Gastrocnemius medialis (tissue), 4 donors: ENCODE data around the gene LIAS. TPM values are rescaled to one million over a fixed set of nuclear protein-coding genes. Genes with fewer than 3 reads are reported as not detected.
"Not testable (repeated sequence)": the region's sequence is repeated elsewhere in the genome, so short reads cannot be mapped to it uniquely, and the experiment has no call there.

Experiments used
- ATAC-seq, 2 donors: fragments of 150-250 bp; one replicate each; pipeline ENCODE4 v1.9.1; 2016
- DNase-seq, 2 donors: peaks; one replicate each; pipeline ENCODE4 v3.0.0-alpha.2; 2019
- H3K27ac ChIP-seq, 4 donors: fragments of 200-600 bp; sonication (generic); 1 replicate in 1 of 4; 2 replicates in 3 of 4; pipeline ENCODE4 v1.5.1; 2016 to 2018; ENCODE audit warnings: mild to moderate bottlenecking in 2 of 4, moderate library complexity in 1 of 4
- H3K27me3 ChIP-seq, 3 donors: fragments of 200-600 bp; sonication (generic) in 2 of 3; 1 replicate in 1 of 3; 2 replicates in 2 of 3; pipeline versions ENCODE4 v1.5.1 to v1.6.0; 2016 to 2019; ENCODE audit warnings: mild to moderate bottlenecking in 1 of 3, moderate library complexity in 1 of 3
- H3K36me3 ChIP-seq, 2 donors: fragments of 200-600 bp; sonication (generic) in 1 of 2; one replicate each; pipeline ENCODE4 v1.5.1; 2017 to 2018
- H3K4me1 ChIP-seq, 2 donors: fragments of 200-600 bp; sonication (generic) in 1 of 2; one replicate each; pipeline ENCODE4 v1.5.1; 2016 to 2017; ENCODE audit warnings: mild to moderate bottlenecking in 2 of 2
- H3K4me3 ChIP-seq, 4 donors: fragments of 200-600 bp; sonication (generic) in 3 of 4; 1 replicate in 1 of 4; 2 replicates in 3 of 4; pipeline ENCODE4 v1.5.1; 2016 to 2019; ENCODE audit warnings: mild to moderate bottlenecking in 2 of 4
- H3K9me3 ChIP-seq, 3 donors: fragments of 200-600 bp; sonication (generic) in 2 of 3; 1 replicate in 1 of 3; 2 replicates in 2 of 3; pipeline ENCODE4 v1.5.1; 2016 to 2019
- POLR2A ChIP-seq, 2 donors: fragments of 450-650 bp; IDR thresholded peaks; one replicate each; pipeline ENCODE4 v1.6.1; 2017; ENCODE audit warnings: antibody characterized with exemption in 2 of 2, mild to moderate bottlenecking in 2 of 2, moderate library complexity in 2 of 2
- in situ Hi-C, 4 donors: fragments of 200-750 bp; cut with MboI; loops; one replicate each; pipeline versions ENCODE4 v1.15.0 to v1.8.0; 2017; ENCODE audit warnings: low sequenced_read_pairs in 4 of 4
- intact Hi-C: fragments of 100-400 bp; cut with DNase I; formaldehyde crosslinking; loops from one replicate; pipeline ENCODE4 v1.15.1; 2023; ENCODE audit warnings: low total_unique reads
- total RNA-seq, 4 donors: library from RNA; depleted of rRNA; stranded (reverse); fragments of >200 nt; gene quantifications; one replicate each; pipeline versions ENCODE4 v1.1.0 to v1.2.3, GENCODE V29; 2016
- TF ChIP-seq, protein P1 (sequence below), 5 experiments: fragments of 450-650 bp in 3 of 5; fragments of 200-600 bp in 2 of 5; sonication (generic) in 2 of 5; IDR thresholded peaks in 4 of 5; conservative IDR thresholded peaks in 1 of 5; 1 replicate in 4 of 5; 2 replicates in 1 of 5; pipeline ENCODE4 v1.5.1; 2016 to 2019; ENCODE audit warnings: antibody characterized with exemption in 5 of 5, mild to moderate bottlenecking in 3 of 5, moderate library complexity in 3 of 5

Gene LIAS
- total RNA-seq, 4 donors from 2014 or later: 10.3 to 20.2 (median 12.1) TPM

DNA sequence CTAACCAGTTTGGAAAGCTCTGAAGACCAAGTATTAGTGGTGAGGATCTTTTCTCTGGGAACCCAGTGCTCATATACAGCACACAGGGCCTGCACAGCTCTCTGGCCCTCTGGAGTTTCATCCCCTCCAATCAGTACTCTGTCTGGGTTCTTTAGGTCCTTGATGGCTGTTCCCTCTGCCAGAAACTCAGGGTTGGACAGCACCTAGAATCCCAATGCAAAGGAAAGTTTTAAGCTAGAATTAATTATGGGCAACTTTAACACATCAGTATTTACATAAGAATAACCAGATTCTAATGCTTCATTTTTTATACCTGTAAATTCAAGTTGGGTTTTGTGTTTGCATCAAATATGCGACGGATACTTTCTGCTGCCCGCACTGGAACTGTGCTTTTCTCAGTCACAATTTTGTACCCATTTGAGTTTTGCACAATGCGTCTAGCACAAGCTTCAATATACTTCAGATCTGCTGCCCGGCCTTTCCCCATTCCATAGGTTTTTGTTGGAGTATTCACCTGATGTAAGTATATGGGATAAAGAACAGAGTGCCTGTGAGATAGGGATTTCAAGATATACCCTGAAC lies 51.6 kb downstream of the LIAS start:
- intact Hi-C loops: no loop called here
- in situ Hi-C loops: no loop called here
- Histone ChIP-seq H3K4me1 (no peaks in the 10 kb centered on the region), H3K27ac (no peak overlapping the region), H3K4me3 (no peak overlapping the region), H3K9me3 (no peaks in the 10 kb centered on the region), H3K36me3 (peaks cover 0 to 47% of the 10 kb centered on the region in 2 donors), H3K27me3 (no peaks in the 10 kb centered on the region)
- ATAC-seq: no peak
- TF ChIP-seq, protein P1, sequence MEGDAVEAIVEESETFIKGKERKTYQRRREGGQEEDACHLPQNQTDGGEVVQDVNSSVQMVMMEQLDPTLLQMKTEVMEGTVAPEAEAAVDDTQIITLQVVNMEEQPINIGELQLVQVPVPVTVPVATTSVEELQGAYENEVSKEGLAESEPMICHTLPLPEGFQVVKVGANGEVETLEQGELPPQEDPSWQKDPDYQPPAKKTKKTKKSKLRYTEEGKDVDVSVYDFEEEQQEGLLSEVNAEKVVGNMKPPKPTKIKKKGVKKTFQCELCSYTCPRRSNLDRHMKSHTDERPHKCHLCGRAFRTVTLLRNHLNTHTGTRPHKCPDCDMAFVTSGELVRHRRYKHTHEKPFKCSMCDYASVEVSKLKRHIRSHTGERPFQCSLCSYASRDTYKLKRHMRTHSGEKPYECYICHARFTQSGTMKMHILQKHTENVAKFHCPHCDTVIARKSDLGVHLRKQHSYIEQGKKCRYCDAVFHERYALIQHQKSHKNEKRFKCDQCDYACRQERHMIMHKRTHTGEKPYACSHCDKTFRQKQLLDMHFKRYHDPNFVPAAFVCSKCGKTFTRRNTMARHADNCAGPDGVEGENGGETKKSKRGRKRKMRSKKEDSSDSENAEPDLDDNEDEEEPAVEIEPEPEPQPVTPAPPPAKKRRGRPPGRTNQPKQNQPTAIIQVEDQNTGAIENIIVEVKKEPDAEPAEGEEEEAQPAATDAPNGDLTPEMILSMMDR (IDR thresholded peaks at IDR 0.05 in 4 of 5, conservative IDR thresholded peaks at IDR 0.05 in 1 of 5): no peak
- TF ChIP-seq POLR2A (IDR thresholded peaks at IDR 0.05): no peak
- no peak for DNase-seq

DNA sequence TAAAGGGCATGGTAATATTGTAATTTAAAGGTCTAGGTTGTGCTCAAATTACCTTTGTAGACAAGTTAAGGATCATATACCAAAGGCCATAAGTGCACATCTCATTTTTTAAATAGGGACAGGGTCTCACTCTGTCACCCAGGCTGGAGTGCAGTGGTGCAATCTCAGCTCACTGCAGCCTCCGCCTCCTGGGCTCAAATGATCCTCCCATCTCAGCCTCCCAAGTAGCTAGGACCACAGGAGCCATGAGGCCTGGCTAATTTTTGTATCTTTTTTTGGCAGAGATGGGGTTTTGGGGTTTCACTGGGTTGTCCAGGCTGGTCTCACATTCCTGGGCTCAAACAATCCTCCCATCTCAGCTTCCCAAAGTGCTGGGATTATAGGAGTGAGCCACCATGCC lies 55.4 kb downstream of the LIAS start:
- intact Hi-C loops, H3K27me3 ChIP-seq, H3K4me1 ChIP-seq, DNase-seq, in situ Hi-C loops, H3K9me3 ChIP-seq, H3K27ac ChIP-seq, ATAC-seq, H3K4me3 ChIP-seq: not testable (repeated sequence)
- peaks cover 0 to 26% of the 10 kb centered on the region in 2 donors for H3K36me3 ChIP-seq

DNA sequence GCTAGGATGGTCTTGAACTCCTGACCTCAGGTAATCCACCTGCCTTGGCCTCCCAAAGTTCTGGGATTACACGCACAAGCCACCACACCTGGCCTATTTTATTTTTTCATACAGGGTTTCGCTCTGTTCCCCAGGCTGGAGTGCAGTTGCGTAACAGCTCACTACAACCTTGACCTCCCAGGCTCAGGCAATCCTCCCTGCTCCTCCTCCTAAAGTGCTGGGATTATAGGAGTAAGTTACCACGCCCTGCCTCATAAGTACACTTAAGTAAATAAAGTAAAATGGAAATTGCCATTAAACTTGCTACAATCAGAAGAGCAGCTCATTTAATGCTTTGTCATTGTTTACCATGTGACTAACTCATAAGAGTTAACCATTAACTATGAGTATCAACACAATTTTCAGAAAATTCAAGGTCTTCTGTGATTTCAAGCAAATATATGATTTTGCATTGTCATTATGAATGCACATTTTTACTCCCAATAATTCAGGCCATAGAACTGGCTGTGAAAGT lies 56.1 kb downstream of the LIAS start:
- Histone ChIP-seq H3K9me3 (no peaks in the 10 kb centered on the region), H3K27me3 (no peaks in the 10 kb centered on the region), H3K4me3 (no peak overlapping the region), H3K36me3 (peaks cover 0 to 19% of the 10 kb centered on the region in 2 donors), H3K27ac (no peak overlapping the region), H3K4me1 (no peaks in the 10 kb centered on the region)
- in situ Hi-C loops (no loop called here), intact Hi-C loops (no loop called here)
- DNase-seq (no peak), ATAC-seq (no peak)
- no peak for TF ChIP-seq POLR2A (IDR thresholded peaks at IDR 0.05)
- TF ChIP-seq, protein P1 (IDR thresholded peaks at IDR 0.05 in 4 of 5, conservative IDR thresholded peaks at IDR 0.05 in 1 of 5): no peak

DNA sequence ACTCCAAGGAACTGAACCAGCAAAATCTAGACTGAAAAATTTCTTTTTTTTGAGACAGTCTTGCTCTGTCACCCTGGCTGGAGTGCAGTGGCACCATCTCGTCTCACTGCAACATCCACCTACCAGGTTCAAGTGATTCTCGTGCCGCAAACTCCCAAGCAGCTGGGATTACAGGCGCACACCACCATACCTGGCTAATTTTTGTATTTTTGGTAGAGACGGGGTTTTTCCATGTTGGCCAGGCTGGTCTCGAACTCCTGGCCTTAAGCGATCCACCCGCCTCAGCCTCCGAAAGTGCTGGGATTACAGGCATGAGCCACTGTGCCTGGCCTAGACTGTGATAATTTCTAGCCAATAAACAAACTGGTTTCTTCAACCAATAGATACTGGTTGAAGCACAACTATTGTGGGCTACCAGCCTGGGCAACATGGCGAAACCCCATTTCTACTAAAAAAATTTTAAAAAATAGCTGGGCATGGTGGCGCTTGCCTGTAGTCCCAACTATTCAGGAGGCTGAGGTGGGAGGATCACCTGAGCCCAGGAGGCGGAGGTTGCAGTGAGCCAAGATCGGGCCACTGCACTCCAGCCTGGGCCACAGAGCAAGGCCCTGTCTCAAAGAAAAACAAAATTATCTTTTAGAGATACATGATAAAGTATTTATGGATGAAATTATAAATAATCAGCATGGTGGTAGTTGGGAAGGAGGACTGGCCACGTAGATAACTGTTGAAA lies 57.0 kb downstream of the LIAS start:
- DNase-seq, H3K27ac ChIP-seq, H3K4me3 ChIP-seq, H3K4me1 ChIP-seq, H3K27me3 ChIP-seq, intact Hi-C loops, ATAC-seq, in situ Hi-C loops, H3K9me3 ChIP-seq: not testable (repeated sequence)
- peaks cover 0 to 10% of the 10 kb centered on the region in 2 donors for H3K36me3 ChIP-seq

DNA sequence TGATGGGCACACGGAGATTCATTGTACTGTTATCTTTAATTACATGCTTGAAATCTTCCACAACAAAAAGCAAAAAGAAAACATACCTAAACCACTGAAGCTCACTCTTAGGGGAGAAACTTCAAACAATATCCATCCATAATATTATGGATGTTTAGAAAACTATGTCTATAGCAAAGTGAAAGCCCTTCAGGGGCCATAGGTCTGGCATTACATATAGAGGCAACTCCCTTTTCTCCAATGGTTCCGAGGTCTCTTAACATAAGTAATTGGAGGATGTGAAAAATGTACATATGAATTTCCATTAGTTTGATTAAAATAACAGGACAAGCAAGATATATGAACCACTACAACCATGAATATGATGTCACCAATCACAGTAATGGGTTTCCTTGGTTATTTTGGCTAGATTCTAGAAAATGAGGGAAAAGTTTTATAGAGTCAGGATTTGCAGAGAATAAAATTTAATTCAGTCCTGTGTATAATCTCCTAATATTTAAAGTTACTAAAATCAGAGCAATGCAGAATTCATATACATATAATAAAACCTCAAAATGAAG lies 57.6 kb downstream of the LIAS start:
- intact Hi-C loops (no loop called here), in situ Hi-C loops (no loop called here)
- no peak overlapping the region for H3K4me3 ChIP-seq
- no peak for TF ChIP-seq POLR2A (IDR thresholded peaks at IDR 0.05)
- TF ChIP-seq, protein P1 (IDR thresholded peaks at IDR 0.05 in 4 of 5, conservative IDR thresholded peaks at IDR 0.05 in 1 of 5): no peak
- H3K27me3 ChIP-seq: no peaks in the 10 kb centered on the region
- DNase-seq (no peak), ATAC-seq (no peak)
- H3K27ac ChIP-seq: no peak overlapping the region
- peaks cover 0 to 10% of the 10 kb centered on the region in 2 donors for H3K36me3 ChIP-seq
- H3K4me1 ChIP-seq: no peaks in the 10 kb centered on the region
- no peaks in the 10 kb centered on the region for H3K9me3 ChIP-seq
